Ascending aorta (tissue), 2 donors: Measurements from ENCODE around the gene GPC6. TPM values are rescaled to one million over a fixed set of nuclear protein-coding genes. Genes with fewer than 3 reads are reported as not detected.

Source experiments
- DNase-seq, 2 donors: peaks; one replicate each; pipeline ENCODE4 v3.0.0-alpha.2; 2019; ENCODE audit warnings: low spot score in 2 of 2
- H3K27ac ChIP-seq, 2 donors: fragments of 200-600 bp; sonication (generic); one replicate each; pipeline ENCODE4 v1.5.1; 2016 to 2017; ENCODE audit warnings: mild to moderate bottlenecking in 1 of 2
- H3K27me3 ChIP-seq: fragments of 200-600 bp; sonication (generic); one replicate; pipeline ENCODE4 v1.5.1; 2017
- H3K36me3 ChIP-seq, 2 donors: fragments of 200-600 bp; sonication (generic); one replicate each; pipeline ENCODE4 v1.5.1; 2016
- H3K4me1 ChIP-seq, 2 donors: fragments of 200-600 bp; sonication (generic); one replicate each; pipeline ENCODE4 v1.5.1; 2016 to 2017; ENCODE audit warnings: mild to moderate bottlenecking in 1 of 2
- H3K4me3 ChIP-seq, 2 donors: fragments of 200-600 bp; sonication (generic); one replicate each; pipeline ENCODE4 v1.5.1; 2016 to 2017; ENCODE audit warnings: mild to moderate bottlenecking in 1 of 2
- H3K9me3 ChIP-seq, 2 donors: fragments of 200-600 bp; sonication (generic); one replicate each; pipeline ENCODE4 v1.5.1; 2016
- intact Hi-C: fragments of 100-400 bp; cut with DNase I; formaldehyde crosslinking; loops from one replicate; pipeline ENCODE4 v1.15.1; 2023
- total RNA-seq: library from RNA; depleted of rRNA; stranded (reverse); fragments of >200 nt; gene quantifications from one replicate; pipeline ENCODE4 v1.1.0, GENCODE V29; 2016
- TF ChIP-seq, protein P1 (sequence below), 3 experiments: fragments of 200-600 bp in 2 of 3; fragments of 450-650 bp in 1 of 3; sonication (generic) in 2 of 3; IDR thresholded peaks; one replicate each; pipeline ENCODE4 v1.5.1; 2016 to 2019; ENCODE audit warnings: antibody characterized with exemption in 3 of 3, mild to moderate bottlenecking in 1 of 3, moderate library complexity in 1 of 3

GPC6 gene
- total RNA-seq, 1 donor from 2014 or later, result 23.2 TPM

DNA sequence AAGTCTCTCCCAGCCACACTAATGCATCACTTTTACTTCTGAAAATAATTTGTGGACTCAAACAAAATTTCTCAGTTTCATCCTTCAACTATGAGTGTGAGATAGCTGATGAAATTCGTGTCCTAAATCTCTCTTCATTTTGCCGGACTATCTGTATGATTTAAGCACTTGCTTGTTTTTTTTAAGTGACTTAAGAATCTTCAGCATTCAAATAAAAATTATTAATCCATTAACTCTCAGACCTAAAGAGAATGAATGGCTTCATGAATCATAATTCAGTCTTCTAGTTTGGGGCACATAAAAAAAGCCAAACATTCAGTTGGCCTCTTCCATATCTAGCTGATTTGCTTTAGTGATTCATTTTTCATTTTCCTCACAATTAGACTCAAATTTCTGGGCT lies 673.4 kb downstream of the GPC6 start:
- intact Hi-C loops, result loop anchor here (5.0 kb wide), 1 partner anchor 1123 kb away; no protein-coding TSS in a partner anchor
- no peak overlapping the region for H3K4me3 ChIP-seq
- H3K27me3 ChIP-seq, result no peaks in the 10 kb centered on the region
- no peaks in the 10 kb centered on the region for H3K36me3 ChIP-seq
- TF ChIP-seq, protein P1, sequence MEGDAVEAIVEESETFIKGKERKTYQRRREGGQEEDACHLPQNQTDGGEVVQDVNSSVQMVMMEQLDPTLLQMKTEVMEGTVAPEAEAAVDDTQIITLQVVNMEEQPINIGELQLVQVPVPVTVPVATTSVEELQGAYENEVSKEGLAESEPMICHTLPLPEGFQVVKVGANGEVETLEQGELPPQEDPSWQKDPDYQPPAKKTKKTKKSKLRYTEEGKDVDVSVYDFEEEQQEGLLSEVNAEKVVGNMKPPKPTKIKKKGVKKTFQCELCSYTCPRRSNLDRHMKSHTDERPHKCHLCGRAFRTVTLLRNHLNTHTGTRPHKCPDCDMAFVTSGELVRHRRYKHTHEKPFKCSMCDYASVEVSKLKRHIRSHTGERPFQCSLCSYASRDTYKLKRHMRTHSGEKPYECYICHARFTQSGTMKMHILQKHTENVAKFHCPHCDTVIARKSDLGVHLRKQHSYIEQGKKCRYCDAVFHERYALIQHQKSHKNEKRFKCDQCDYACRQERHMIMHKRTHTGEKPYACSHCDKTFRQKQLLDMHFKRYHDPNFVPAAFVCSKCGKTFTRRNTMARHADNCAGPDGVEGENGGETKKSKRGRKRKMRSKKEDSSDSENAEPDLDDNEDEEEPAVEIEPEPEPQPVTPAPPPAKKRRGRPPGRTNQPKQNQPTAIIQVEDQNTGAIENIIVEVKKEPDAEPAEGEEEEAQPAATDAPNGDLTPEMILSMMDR (IDR thresholded peaks at IDR 0.05), result no peak
- H3K4me1 ChIP-seq, result no peaks in the 10 kb centered on the region
- H3K9me3 ChIP-seq, result no peaks in the 10 kb centered on the region
- no peak for DNase-seq
- no peak overlapping the region for H3K27ac ChIP-seq

DNA sequence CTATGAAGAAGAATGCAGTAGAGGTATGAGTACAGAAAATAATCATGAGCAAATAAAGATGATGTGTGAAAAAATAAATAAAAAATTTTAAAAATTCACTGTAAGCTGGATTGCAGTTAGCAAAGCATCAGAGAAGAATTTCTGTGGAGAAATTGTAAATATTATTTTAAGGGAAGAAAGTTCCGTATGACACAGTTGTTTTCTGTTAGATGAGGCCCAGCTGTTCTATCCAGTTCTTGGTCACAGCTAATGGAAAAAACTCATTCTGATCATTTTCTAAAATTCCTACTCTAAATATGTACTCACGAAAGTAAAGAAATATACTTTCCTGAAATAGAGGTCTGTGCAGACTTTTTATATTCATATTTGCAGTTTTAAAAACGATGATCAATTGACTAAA lies 674.1 kb downstream of the GPC6 start:
- TF ChIP-seq, protein P1 (IDR thresholded peaks at IDR 0.05), result no peak
- intact Hi-C loops, result no loop called here
- no peaks in the 10 kb centered on the region for H3K9me3 ChIP-seq
- no peak for DNase-seq
- H3K4me3 ChIP-seq, result no peak overlapping the region
- no peak overlapping the region for H3K27ac ChIP-seq
- no peaks in the 10 kb centered on the region for H3K27me3 ChIP-seq
- H3K36me3 ChIP-seq, result no peaks in the 10 kb centered on the region
- no peaks in the 10 kb centered on the region for H3K4me1 ChIP-seq

DNA sequence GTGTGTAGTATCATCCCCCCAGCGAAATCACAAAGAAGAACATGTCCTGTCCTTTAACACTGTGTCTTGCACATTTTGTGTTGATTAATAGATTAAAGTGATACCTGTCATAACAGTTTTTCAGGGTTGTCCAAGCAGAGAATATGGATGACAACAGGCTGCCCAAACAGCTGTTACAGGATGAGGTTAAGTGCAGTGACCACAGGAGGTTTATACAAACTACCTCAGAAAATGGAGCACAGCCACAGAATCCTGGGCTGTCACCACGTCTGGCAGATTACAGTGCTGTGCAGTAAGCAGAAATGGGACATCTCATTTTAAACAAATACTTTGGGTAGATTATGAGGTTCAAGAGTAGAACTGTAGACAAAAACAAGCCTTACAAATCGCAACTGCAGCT lies 677.3 kb downstream of the GPC6 start:
- Histone ChIP-seq H3K27me3 (no peaks in the 10 kb centered on the region), H3K9me3 (no peaks in the 10 kb centered on the region), H3K4me3 (no peak overlapping the region), H3K27ac (no peak overlapping the region), H3K4me1 (no peaks in the 10 kb centered on the region), H3K36me3 (no peaks in the 10 kb centered on the region)
- DNase-seq, result no peak
- TF ChIP-seq, protein P1 (IDR thresholded peaks at IDR 0.05), result no peak
- intact Hi-C loops, result no loop called here

DNA sequence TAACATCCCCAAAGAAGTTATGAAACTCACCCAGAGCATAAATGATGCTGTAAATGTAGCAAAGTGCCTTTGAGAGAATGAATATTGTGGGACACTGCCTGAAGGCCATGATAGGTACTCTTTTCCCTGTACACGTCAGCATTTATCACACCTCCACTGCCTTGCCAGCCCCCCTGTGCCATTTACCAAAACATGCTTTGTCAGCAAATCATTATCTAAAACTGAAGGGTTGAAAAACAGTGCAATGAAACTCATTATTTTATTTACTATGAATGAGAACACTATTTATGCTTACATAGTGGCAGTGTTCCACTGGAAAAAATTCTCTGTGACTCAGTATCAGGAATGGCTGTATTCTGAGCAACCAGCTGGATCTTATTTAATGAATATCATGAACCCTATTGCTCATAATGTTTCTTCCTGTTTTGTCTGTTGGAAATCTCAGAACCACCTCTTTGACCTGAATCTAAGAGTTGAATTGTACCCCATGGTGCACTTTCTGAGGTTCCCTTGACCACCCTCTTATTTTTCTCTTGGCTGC lies 688.7 kb downstream of the GPC6 start:
- no peaks in the 10 kb centered on the region for H3K9me3 ChIP-seq
- H3K4me1 ChIP-seq, result peaks cover 0 to 3% of the 10 kb centered on the region in 2 donors
- no peak overlapping the region for H3K27ac ChIP-seq
- H3K27me3 ChIP-seq, result no peaks in the 10 kb centered on the region
- intact Hi-C loops, result no loop called here
- no peaks in the 10 kb centered on the region for H3K36me3 ChIP-seq
- TF ChIP-seq, protein P1 (IDR thresholded peaks at IDR 0.05), result no peak
- no peak for DNase-seq
- no peak overlapping the region for H3K4me3 ChIP-seq

DNA sequence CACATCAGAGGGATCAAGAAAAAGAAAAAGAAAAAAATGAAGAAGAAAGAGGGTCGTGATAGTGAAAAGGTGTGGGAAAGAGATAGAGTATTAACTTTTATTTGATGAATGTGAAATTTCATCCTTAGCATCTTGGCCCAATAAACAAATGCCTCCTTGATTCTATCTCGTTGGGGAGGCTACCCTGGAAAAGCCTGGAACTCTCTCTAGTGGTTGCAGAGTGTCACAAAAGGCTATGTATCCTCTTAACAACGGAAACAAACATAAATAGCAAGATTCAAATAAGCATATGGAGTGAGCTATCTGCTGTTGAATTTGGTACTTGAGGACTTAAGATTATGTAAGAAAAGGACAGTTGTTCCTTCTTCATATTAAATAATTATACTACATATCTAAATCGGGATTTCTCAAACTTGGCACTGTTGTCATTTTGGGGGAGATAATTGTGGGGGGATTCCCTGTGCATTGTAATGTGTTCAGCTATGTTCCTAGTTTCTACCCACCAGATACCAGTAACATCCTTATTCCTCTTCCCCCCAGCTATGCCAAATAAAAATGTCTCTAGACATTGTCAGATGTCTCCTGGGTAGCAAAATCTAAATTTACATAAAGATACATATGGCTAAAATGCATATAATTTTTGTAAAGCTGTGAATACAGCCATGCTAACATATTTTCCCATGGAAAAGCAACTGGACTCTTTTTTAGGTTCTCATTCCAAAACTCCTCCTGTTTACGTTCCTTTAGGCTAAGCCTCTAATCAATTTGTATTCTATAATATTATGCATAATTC lies 695.7 kb downstream of the GPC6 start:
- Histone ChIP-seq H3K4me1 (peaks cover 0 to 3% of the 10 kb centered on the region in 2 donors), H3K27ac (no peak overlapping the region), H3K27me3 (no peaks in the 10 kb centered on the region), H3K9me3 (no peaks in the 10 kb centered on the region), H3K4me3 (no peak overlapping the region), H3K36me3 (no peaks in the 10 kb centered on the region)
- DNase-seq, result no peak
- TF ChIP-seq, protein P1 (IDR thresholded peaks at IDR 0.05), result no peak
- intact Hi-C loops, result no loop called here
